Endothelial cell of umbilical vein (primary cell): Measurements from ENCODE around the gene NDUFS6. TPM values are rescaled to one million over a fixed set of nuclear protein-coding genes. Genes with fewer than 3 reads are reported as not detected.

ENCODE experiments used
- BruUV-seq: library from RNA; stranded (reverse); fragments of 400-500 nt; replicated peaks from 2 replicates; lab custom pipeline; 2021; lab: Mats Ljungman, UMichigan
- CTCF ChIA-PET: fragments of 300-600, 350-600 bp; sonication (Branson Sonifier 250); formaldehyde crosslinking; loops from one replicate; lab custom pipeline; 2021; ENCODE audit warnings: antibody characterized with exemption, inconsistent platforms; lab: Charles Lee
- POLR2A ChIA-PET: fragments of 300-600, 350-600 bp; sonication (Branson Sonifier 250); formaldehyde crosslinking; loops from one replicate; lab custom pipeline; 2021; ENCODE audit warnings: antibody characterized with exemption, inconsistent platforms; lab: Charles Lee
- DNase-seq: peaks from one replicate; pipeline ENCODE4 v3.0.0-alpha.2; 2011; ENCODE audit warnings: low read depth, low spot score
- FAIRE-seq: peaks from 2 replicates; lab custom pipeline; 2011; peaks lifted over from hg19 to GRCh38; lab: Jason Lieb, UNC
- H2AFZ ChIP-seq: 2 replicates; pipeline ENCODE4 v1.6.0; 2012; ENCODE audit warnings: low read depth, low read length, control low read depth, inconsistent platforms
- H3K27ac ChIP-seq: 2 replicates; pipeline ENCODE4 v1.5.1; 2011; ENCODE audit warnings: low read depth, mild to moderate bottlenecking, control low read depth, low read length, moderate library complexity; ENCODE audit not compliant: insufficient read depth
- H3K27me3 ChIP-seq, 2 experiments: 2 replicates each; pipeline versions ENCODE4 v1.6.0 to v1.6.1; 2011; ENCODE audit warnings: low read length in 2 of 2, mixed read lengths in 1 of 2; ENCODE audit not compliant: control insufficient read depth in 2 of 2, insufficient read depth in 2 of 2
- H3K36me3 ChIP-seq, 2 experiments: 2 replicates in 1 of 2; 3 replicates in 1 of 2; pipeline ENCODE4 v1.5.1; 2011; ENCODE audit warnings: low read length in 2 of 2, mild to moderate bottlenecking in 1 of 2, moderate library complexity in 1 of 2; ENCODE audit not compliant: control insufficient read depth in 2 of 2, insufficient read depth in 2 of 2; ENCODE audit errors: extremely low read depth in 1 of 2
- H3K4me1 ChIP-seq: 3 replicates; pipeline ENCODE4 v1.5.1; 2011; ENCODE audit warnings: mild to moderate bottlenecking, low read length; ENCODE audit not compliant: control insufficient read depth, insufficient read depth; ENCODE audit errors: extremely low read depth
- H3K4me2 ChIP-seq: 2 replicates; pipeline ENCODE4 v1.6.1; 2011; ENCODE audit warnings: low read length, control low read depth, mixed read lengths; ENCODE audit not compliant: insufficient read depth
- H3K4me3 ChIP-seq, 3 experiments: fragments of 200-600 bp in 1 of 3; sonication (generic), shearing (Covaris generic) in 1 of 3; replicated peaks in 1 of 3; 2 replicates each; pipeline ENCODE4 v1.5.1; 2011 to 2016; ENCODE audit warnings: control low read depth in 3 of 3, low read length in 3 of 3, mild to moderate bottlenecking in 2 of 3, inconsistent platforms in 1 of 3, low read depth in 1 of 3, moderate library complexity in 1 of 3; ENCODE audit not compliant: insufficient read depth in 1 of 3
- H3K79me2 ChIP-seq: 2 replicates; pipeline ENCODE4 v1.6.0; 2012; ENCODE audit warnings: low read length, inconsistent platforms; ENCODE audit not compliant: control insufficient read depth, insufficient read depth
- H3K9ac ChIP-seq: replicated peaks from 2 replicates; pipeline ENCODE3; 2011; ENCODE audit warnings: low read length, control low read depth; ENCODE audit not compliant: insufficient read depth; ENCODE audit errors: extremely low read depth
- H3K9me1 ChIP-seq: replicated peaks from 3 replicates; pipeline ENCODE4 v1.6.0; 2011; ENCODE audit warnings: mild to moderate bottlenecking, low read length; ENCODE audit not compliant: control insufficient read depth, insufficient read depth; ENCODE audit errors: extremely low read depth
- H3K9me3 ChIP-seq: replicated peaks from 2 replicates; pipeline ENCODE4 v1.5.1; 2012; ENCODE audit warnings: low read length, inconsistent platforms; ENCODE audit not compliant: control insufficient read depth, insufficient read depth
- H4K20me1 ChIP-seq: replicated peaks from 2 replicates; pipeline ENCODE3; 2011; ENCODE audit warnings: mild to moderate bottlenecking, low read length; ENCODE audit not compliant: control insufficient read depth, insufficient read depth; ENCODE audit errors: extremely low read depth
- EZH2 ChIP-seq: IDR thresholded peaks from 2 replicates; pipeline ENCODE4 v1.6.1; 2012; ENCODE audit warnings: borderline replicate concordance, low read depth, mild to moderate bottlenecking, moderate library complexity, low read length, inconsistent platforms; ENCODE audit not compliant: severe bottlenecking
- FOS ChIP-seq: IDR thresholded peaks from 2 replicates; pipeline ENCODE4 v1.6.1; 2011; ENCODE audit warnings: mild to moderate bottlenecking, low read length, moderate library complexity, borderline replicate concordance; ENCODE audit not compliant: insufficient read depth
- GATA2 ChIP-seq: IDR thresholded peaks from 2 replicates; pipeline ENCODE4 v1.7.0; 2011; ENCODE audit warnings: low read depth, mild to moderate bottlenecking, moderate library complexity, mixed read lengths, low read length; ENCODE audit not compliant: insufficient read length, insufficient read depth
- JUN ChIP-seq: IDR thresholded peaks from 2 replicates; pipeline ENCODE4 v1.6.1; 2011; ENCODE audit warnings: borderline replicate concordance, low read depth; ENCODE audit not compliant: insufficient read length, insufficient read depth
- MYC ChIP-seq: IDR thresholded peaks from one replicate; pipeline ENCODE4 v1.6.1; 2011; ENCODE audit warnings: mild to moderate bottlenecking, low read depth, low read length
- POLR2A ChIP-seq: IDR thresholded peaks from 2 replicates; pipeline ENCODE4 v1.6.1; 2012; ENCODE audit warnings: low read depth, mild to moderate bottlenecking, control low read depth, low read length
- POLR2AphosphoS5 ChIP-seq: IDR thresholded peaks from 2 replicates; pipeline ENCODE4 v1.6.1; 2012; ENCODE audit warnings: low read depth, mild to moderate bottlenecking, control low read depth, low read length, moderate library complexity; ENCODE audit not compliant: insufficient read depth
- dilution Hi-C: fragments of 300-500 bp; cut with MboI; formaldehyde crosslinking; loops from one replicate; pipeline ENCODE4 v1.15.0; 2019; ENCODE audit warnings: low sequenced_read_pairs; ENCODE audit not compliant: extremely low pct_ligation_motif_present
- intact Hi-C: fragments of 100-400 bp; cut with micrococcal nuclease; formaldehyde crosslinking; loops from one replicate; pipeline ENCODE4 v1.10.0; 2022
- polyA plus RNA-seq, 4 experiments: library from polyadenylated mRNA; depleted of rRNA in 3 of 4; stranded (reverse) in 3 of 4; unstranded in 1 of 4; fragments of >200 nt; gene quantifications; 2 replicates each; pipeline versions ENCODE4 v1.2.1 to v1.2.3, GENCODE V29; 2011 to 2012; ENCODE audit warnings: missing spikeins in 1 of 4
- total RNA-seq: library from RNA; stranded (reverse); gene quantifications from 2 replicates; pipeline ENCODE4 v1.2.3, GENCODE V29; 2021
- TF ChIP-seq, protein P1 (sequence below), 2 donors: IDR thresholded peaks; 1 replicate in 1 of 2; 2 replicates in 1 of 2; pipeline ENCODE4 v1.5.1; 2011; ENCODE audit warnings: low read length in 2 of 2, mild to moderate bottlenecking in 2 of 2, moderate library complexity in 2 of 2, control low read depth in 1 of 2, inconsistent platforms in 1 of 2, low read depth in 1 of 2; ENCODE audit not compliant: insufficient read depth in 1 of 2; ENCODE audit errors: extremely low read depth in 1 of 2
- TF ChIP-seq, protein P2 (sequence below): IDR thresholded peaks from 2 replicates; pipeline ENCODE4 v1.6.1; 2011; ENCODE audit not compliant: insufficient read depth, insufficient read length

NDUFS6 gene
- total and polyA plus RNA-seq, 2 donors (not counting 3 experiments of a cell fraction or from before 2014, with no cell fraction given), result 42.5 to 127 TPM

DNA sequence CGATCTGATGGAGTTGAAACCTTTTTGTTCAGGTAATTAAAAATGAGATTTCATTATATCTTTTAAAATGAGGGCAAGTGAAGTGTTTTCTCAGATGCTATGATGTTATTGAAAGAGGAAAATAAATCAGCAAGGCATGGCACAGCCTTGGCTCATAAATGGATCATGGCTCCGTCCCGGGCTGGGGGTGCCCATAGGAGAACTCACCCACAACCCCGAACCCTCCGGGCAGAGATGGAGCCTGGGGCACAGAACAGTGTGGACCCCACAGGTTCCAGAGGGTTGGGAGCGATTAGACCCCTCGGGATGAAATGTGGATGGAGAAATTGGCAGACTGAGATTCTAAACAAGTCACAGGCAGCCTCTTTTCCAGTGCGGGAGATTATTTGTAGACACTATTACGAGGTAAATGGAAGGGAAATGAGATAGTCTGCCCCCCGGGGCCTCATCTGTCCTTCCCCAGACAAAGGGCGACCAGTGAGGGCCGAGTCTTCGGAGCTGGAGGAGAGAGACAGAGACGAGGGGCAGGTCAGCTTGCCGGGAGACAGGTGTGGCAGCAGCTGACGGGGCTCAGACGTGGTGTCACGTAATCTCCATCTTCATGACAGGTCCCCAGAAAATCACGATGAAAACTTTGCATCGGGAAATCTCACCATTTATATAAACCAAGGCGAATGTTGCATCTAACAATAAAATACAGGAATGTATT is 33.7 kb downstream of the NDUFS6 start:
- H3K27ac ChIP-seq, result no peak overlapping the region
- H3K4me3 ChIP-seq, result no peak overlapping the region
- no peaks in the 10 kb centered on the region for H3K4me1 ChIP-seq
- no peak overlapping the region for H3K4me2 ChIP-seq
- ChIA-PET CTCF (no interaction called here), POLR2A (no interaction called here)
- H3K9ac ChIP-seq, result no peak overlapping the region
- H3K27me3 ChIP-seq, result no peaks in the 10 kb centered on the region
- DNase-seq, result no peak
- no peaks in the 10 kb centered on the region for H3K79me2 ChIP-seq
- intact Hi-C loops, result no loop called here
- no peaks in the 10 kb centered on the region for H3K9me1 ChIP-seq
- H3K9me3 ChIP-seq, result no peaks in the 10 kb centered on the region
- no TSS peak for BruUV-seq
- dilution Hi-C loops, result no loop called here
- TF ChIP-seq, protein P1, sequence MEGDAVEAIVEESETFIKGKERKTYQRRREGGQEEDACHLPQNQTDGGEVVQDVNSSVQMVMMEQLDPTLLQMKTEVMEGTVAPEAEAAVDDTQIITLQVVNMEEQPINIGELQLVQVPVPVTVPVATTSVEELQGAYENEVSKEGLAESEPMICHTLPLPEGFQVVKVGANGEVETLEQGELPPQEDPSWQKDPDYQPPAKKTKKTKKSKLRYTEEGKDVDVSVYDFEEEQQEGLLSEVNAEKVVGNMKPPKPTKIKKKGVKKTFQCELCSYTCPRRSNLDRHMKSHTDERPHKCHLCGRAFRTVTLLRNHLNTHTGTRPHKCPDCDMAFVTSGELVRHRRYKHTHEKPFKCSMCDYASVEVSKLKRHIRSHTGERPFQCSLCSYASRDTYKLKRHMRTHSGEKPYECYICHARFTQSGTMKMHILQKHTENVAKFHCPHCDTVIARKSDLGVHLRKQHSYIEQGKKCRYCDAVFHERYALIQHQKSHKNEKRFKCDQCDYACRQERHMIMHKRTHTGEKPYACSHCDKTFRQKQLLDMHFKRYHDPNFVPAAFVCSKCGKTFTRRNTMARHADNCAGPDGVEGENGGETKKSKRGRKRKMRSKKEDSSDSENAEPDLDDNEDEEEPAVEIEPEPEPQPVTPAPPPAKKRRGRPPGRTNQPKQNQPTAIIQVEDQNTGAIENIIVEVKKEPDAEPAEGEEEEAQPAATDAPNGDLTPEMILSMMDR (IDR thresholded peaks at IDR 0.05; ENCODE audit: extremely low read depth in 1 of 2, insufficient read depth in 1 of 2, low read depth in 1 of 2, low read length in 2 of 2), result no peak
- no peak for TF ChIP-seq EZH2
- TF ChIP-seq GATA2, result no peak
- TF ChIP-seq, protein P2, sequence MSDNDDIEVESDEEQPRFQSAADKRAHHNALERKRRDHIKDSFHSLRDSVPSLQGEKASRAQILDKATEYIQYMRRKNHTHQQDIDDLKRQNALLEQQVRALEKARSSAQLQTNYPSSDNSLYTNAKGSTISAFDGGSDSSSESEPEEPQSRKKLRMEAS, result no peak
- no peak for TF ChIP-seq FOS
- TF ChIP-seq MYC, result no peak
- no peak for TF ChIP-seq JUN
- no peak for TF ChIP-seq POLR2AphosphoS5
- TF ChIP-seq POLR2A, result no peak
- no peak for FAIRE-seq
- no peak overlapping the region for H2AFZ ChIP-seq
- no peaks in the 10 kb centered on the region for H4K20me1 ChIP-seq
- H3K36me3 ChIP-seq, result no peaks in the 10 kb centered on the region
